ENCODE measurements around the gene SLC5A4. TPM values are rescaled to one million over a fixed set of nuclear protein-coding genes. Genes with fewer than 3 reads are reported as not detected.

SLC5A4 gene
- total and polyA plus RNA-seq, 2 donors (not counting 1 experiment from before 2014, with no cell fraction given), result not detected

GRCh38 chr22:32216911-32217310, 38.2 kb downstream of the SLC5A4 start:
- ATAC-seq (ENCODE audit: low read depth), result no peak
- intact Hi-C loops (cut with micrococcal nuclease), result no loop called here
- Histone ChIP-seq H3K4me2 (replicated peaks; ENCODE audit: low read depth, low read length, poor library complexity, severe bottlenecking) (no peak overlapping the region), H3K9ac (ENCODE audit: low read length) (no peak overlapping the region), H3K27me3 (replicated peaks in 1 of 4; ENCODE audit: control extremely low read depth in 1 of 4, control insufficient read depth in 3 of 4, insufficient read depth in 4 of 4, low read length in 3 of 4) (peaks cover 0 to 5% (median 2%) of the 10 kb centered on the region in 4 experiments), H4K20me1 (ENCODE audit: control insufficient read depth, insufficient read depth, low read length, poor library complexity, severe bottlenecking) (no peaks in the 10 kb centered on the region), H3K9me3 (ENCODE audit: control extremely low read depth in 1 of 3, control insufficient read depth in 2 of 3, insufficient read depth in 1 of 3, low read length in 2 of 3) (no peaks in the 10 kb centered on the region), H3K36me3 (replicated peaks in 1 of 2; ENCODE audit: control extremely low read depth in 1 of 2, control insufficient read depth in 1 of 2, extremely low read depth in 1 of 2, insufficient read depth in 2 of 2, low read length in 1 of 2) (no peaks in the 10 kb centered on the region), H3K4me1 (ENCODE audit: control insufficient read depth in 2 of 2, insufficient read depth in 2 of 2, low read length in 2 of 2) (no peaks in the 10 kb centered on the region), H3K4me3 (ENCODE audit: control extremely low read depth in 1 of 5, extremely low read depth in 1 of 5, insufficient read depth in 1 of 5, low read depth in 2 of 5, low read length in 4 of 5) (no peak overlapping the region), H2AFZ (ENCODE audit: insufficient read depth, low read depth, low read length, poor library complexity, severe bottlenecking) (no peak overlapping the region), H3K27ac (ENCODE audit: low read length in 2 of 2) (no peak overlapping the region), H3K79me2 (ENCODE audit: control insufficient read depth, insufficient read depth, low read length) (no peaks in the 10 kb centered on the region)
- Mint-ChIP-seq H3K27ac (no peak overlapping the region), H3K4me3 (no peak overlapping the region), H3K4me1 (no peaks in the 10 kb centered on the region), H3K27me3 (peaks cover 25% of the 10 kb centered on the region), H3K9me3 (ENCODE audit: insufficient read depth) (peaks cover 3% of the 10 kb centered on the region)
- no peak for DNase-seq
- CTCF ChIA-PET, result no interaction called here
- WGBS (ENCODE audit: insufficient coverage), result 90% methylated on average over 2 of the region's 10 CpGs
- TF ChIP-seq CTCF (IDR thresholded peaks at IDR 0.05) (no peak), EZH2 (IDR thresholded peaks at IDR 0.05; ENCODE audit: borderline replicate concordance, insufficient read depth, low read depth, low read length, poor library complexity, severe bottlenecking) (no peak)
- POLR2A ChIA-PET, result no interaction called here

- Mint-ChIP-seq H3K4me3 (no peak overlapping the region), H3K27ac (no peak overlapping the region), H3K9me3 (ENCODE audit: insufficient read depth) (no peaks in the 10 kb centered on the region), H3K27me3 (peaks cover 20% of the 10 kb centered on the region), H3K4me1 (no peaks in the 10 kb centered on the region)
- WGBS (ENCODE audit: insufficient coverage), result 52% methylated on average over 3 of the region's 7 CpGs
- ChIA-PET POLR2A (no interaction called here), CTCF (interaction anchor here (0.5 to 1.1 kb wide), 2 partner anchors 10 to 120 kb away, joined by 3 to 5 read pairs; no protein-coding TSS in a partner anchor)
- TF ChIP-seq EZH2 (IDR thresholded peaks at IDR 0.05; ENCODE audit: borderline replicate concordance, insufficient read depth, low read depth, low read length, poor library complexity, severe bottlenecking) (no peak), CTCF (IDR thresholded peaks at IDR 0.05) (no peak)
- H3K27ac ChIP-seq (ENCODE audit: low read length in 2 of 2), result no peak overlapping the region
- H3K27me3 ChIP-seq (replicated peaks in 1 of 4; ENCODE audit: control extremely low read depth in 1 of 4, control insufficient read depth in 3 of 4, insufficient read depth in 4 of 4, low read length in 3 of 4), result peaks cover 0 to 5% (median 0%) of the 10 kb centered on the region in 4 experiments
- no peak for ATAC-seq (ENCODE audit: low read depth)
- H2AFZ ChIP-seq (ENCODE audit: insufficient read depth, low read depth, low read length, poor library complexity, severe bottlenecking), result no peak overlapping the region
- H3K9ac ChIP-seq (ENCODE audit: low read length), result no peak overlapping the region
- no peak overlapping the region for H3K4me3 ChIP-seq (ENCODE audit: control extremely low read depth in 1 of 5, extremely low read depth in 1 of 5, insufficient read depth in 1 of 5, low read depth in 2 of 5, low read length in 4 of 5)
- H3K4me2 ChIP-seq (replicated peaks; ENCODE audit: low read depth, low read length, poor library complexity, severe bottlenecking), result no peak overlapping the region
- no peaks in the 10 kb centered on the region for H4K20me1 ChIP-seq (ENCODE audit: control insufficient read depth, insufficient read depth, low read length, poor library complexity, severe bottlenecking)
- no peak for DNase-seq
- no peaks in the 10 kb centered on the region for H3K79me2 ChIP-seq (ENCODE audit: control insufficient read depth, insufficient read depth, low read length)
- H3K4me1 ChIP-seq (ENCODE audit: control insufficient read depth in 2 of 2, insufficient read depth in 2 of 2, low read length in 2 of 2), result no peaks in the 10 kb centered on the region
- no peaks in the 10 kb centered on the region for H3K9me3 ChIP-seq (ENCODE audit: control extremely low read depth in 1 of 3, control insufficient read depth in 2 of 3, insufficient read depth in 1 of 3, low read length in 2 of 3)
- intact Hi-C loops (cut with micrococcal nuclease), result no loop called here
- H3K36me3 ChIP-seq (replicated peaks in 1 of 2; ENCODE audit: control extremely low read depth in 1 of 2, control insufficient read depth in 1 of 2, extremely low read depth in 1 of 2, insufficient read depth in 2 of 2, low read length in 1 of 2), result no peaks in the 10 kb centered on the region
Measured at GRCh38 chr22:32211011-32211410, 44.1 kb downstream of the SLC5A4 start.

Measured in B cell (primary cell).